HepG2 (cell line): Measurements from ENCODE around the gene GADD45G. TPM values are rescaled to one million over a fixed set of nuclear protein-coding genes. Genes with fewer than 3 reads are reported as not detected.
A peak's percentile ranks its signal among the peaks of the same experiment; 100 is the strongest.

Experiments used
- ATAC-seq: fragments of 200-7000 bp; cut with Tn5 transposase; 3 replicates; pipeline ENCODE4 v1.9.1; 2020; ENCODE audit warnings: mild to moderate bottlenecking, moderate library complexity
- BruUV-seq: library from RNA; stranded (reverse); fragments of 400-500 nt; replicated peaks from 2 replicates; lab custom pipeline; 2021; lab: Mats Ljungman, UMichigan
- CTCF ChIA-PET: fragments of 300-600 bp; formaldehyde crosslinking; extraction: SDS; loops from one replicate; lab custom pipeline; 2021; ENCODE audit warnings: low total read pairs, inconsistent platforms, low intra/inter-chr PET ratio; lab: Yijun Ruan, JAX
- POLR2A ChIA-PET: fragments of 350-600 bp; sonication (Branson Sonifier 250); formaldehyde crosslinking; loops from one replicate; lab custom pipeline; 2020; ENCODE audit warnings: antibody characterized with exemption, inconsistent platforms; lab: Yijun Ruan, JAX
- DNase-seq: peaks from one replicate; pipeline ENCODE4 v3.0.0-alpha.2; 2015; ENCODE audit warnings: low spot score
- FAIRE-seq: peaks from 3 replicates; lab custom pipeline; 2011; peaks lifted over from hg19 to GRCh38; lab: Jason Lieb, UNC
- H2AFZ ChIP-seq: one replicate; pipeline ENCODE4 v1.6.1; 2011; ENCODE audit warnings: low read length, inconsistent platforms
- H3K27ac ChIP-seq: fragments of 300-600 bp; 3 replicates; pipeline ENCODE4 v1.8.0; 2011; ENCODE audit warnings: mixed run types, mild to moderate bottlenecking, mixed read lengths, low read length, inconsistent platforms; ENCODE audit not compliant: insufficient read depth; ENCODE audit errors: extremely low read length
- H3K27me3 ChIP-seq, 2 experiments: fragments of 200-600 bp in 1 of 2; 2 replicates in 1 of 2; 3 replicates in 1 of 2; pipeline versions ENCODE4 v1.6.0 to v1.8.0; 2011; ENCODE audit warnings: low read length in 2 of 2, mild to moderate bottlenecking in 2 of 2, moderate library complexity in 2 of 2, inconsistent platforms in 1 of 2; ENCODE audit not compliant: insufficient read depth in 2 of 2, control insufficient read depth in 1 of 2
- H3K36me3 ChIP-seq, 2 experiments: fragments of 200-600 bp in 1 of 2; replicated peaks in 1 of 2; 2 replicates in 1 of 2; 3 replicates in 1 of 2; pipeline versions ENCODE4 v1.5.1 to v1.8.0; 2011; ENCODE audit warnings: low read length in 2 of 2, inconsistent platforms in 1 of 2; ENCODE audit not compliant: insufficient read depth in 2 of 2, control insufficient read depth in 1 of 2
- H3K4me1 ChIP-seq: 2 replicates; pipeline ENCODE4 v1.5.1; 2012; ENCODE audit warnings: low read length, inconsistent platforms; ENCODE audit not compliant: insufficient read depth
- H3K4me2 ChIP-seq: 2 replicates; pipeline ENCODE4 v1.6.0; 2011; ENCODE audit warnings: low read depth, low read length, inconsistent platforms
- H3K4me3 ChIP-seq, 3 experiments: fragments of 200-600 bp in 1 of 3; sonication (generic), shearing (Covaris generic) in 1 of 3; replicated peaks in 1 of 3; 2 replicates each; pipeline ENCODE4 v1.5.1; 2011 to 2016; ENCODE audit warnings: low read length in 3 of 3, inconsistent platforms in 2 of 3, low read depth in 2 of 3, mild to moderate bottlenecking in 2 of 3, control low read depth in 1 of 3, mixed read lengths in 1 of 3; ENCODE audit not compliant: insufficient read depth in 1 of 3
- H3K79me2 ChIP-seq: one replicate; pipeline ENCODE4 v1.6.1; 2011; ENCODE audit warnings: low read length, inconsistent platforms; ENCODE audit not compliant: insufficient read depth
- H3K9ac ChIP-seq: 2 replicates; pipeline ENCODE4 v1.6.0; 2011; ENCODE audit warnings: mild to moderate bottlenecking, low read depth, low read length, inconsistent platforms; ENCODE audit not compliant: insufficient read depth
- H3K9me3 ChIP-seq: 2 replicates; pipeline ENCODE4 v1.5.1; 2012; ENCODE audit warnings: mild to moderate bottlenecking, low read length
- H4K20me1 ChIP-seq: 2 replicates; pipeline ENCODE4 v1.6.0; 2011; ENCODE audit warnings: inconsistent platforms, mild to moderate bottlenecking, low read length, moderate library complexity; ENCODE audit not compliant: insufficient read depth
- CREB1 ChIP-seq, 2 experiments: fragments of 450-650 bp in 1 of 2; IDR thresholded peaks; 2 replicates each; pipeline ENCODE4 v1.6.1; 2016 to 2017; ENCODE audit warnings: control low read depth in 1 of 2, mild to moderate bottlenecking in 1 of 2, missing compliant biosample characterization in 1 of 2, missing genetic modification characterization in 1 of 2
- CREM ChIP-seq, 2 experiments: sonication (generic) in 1 of 2; formaldehyde crosslinking in 1 of 2; IDR thresholded peaks; 2 replicates each; pipeline versions ENCODE4 v1.4.0 to v1.6.1; 2016 to 2020; ENCODE audit warnings: antibody characterized with exemption in 1 of 2, mild to moderate bottlenecking in 1 of 2, missing genetic modification reagents in 1 of 2
- EZH2 ChIP-seq: conservative IDR thresholded peaks from 2 replicates; pipeline ENCODE4 v1.6.1; 2012; ENCODE audit warnings: mild to moderate bottlenecking, low read depth, low read length, moderate library complexity
- GZF1 ChIP-seq: sonication (generic); formaldehyde crosslinking; IDR thresholded peaks from 2 replicates; pipeline ENCODE4 v1.5.1; 2020; ENCODE audit warnings: mild to moderate bottlenecking, missing genetic modification reagents
- IKZF1 ChIP-seq: fragments of 450-650 bp; IDR thresholded peaks from 2 replicates; pipeline ENCODE4 v1.7.1; 2016
- ISX ChIP-seq: sonication (generic); formaldehyde crosslinking; conservative IDR thresholded peaks from 2 replicates; pipeline ENCODE4 v1.5.0; 2020; ENCODE audit warnings: missing genetic modification reagents
- NONO ChIP-seq, 2 experiments: fragments of 450-650 bp in 1 of 2; sonication (generic) in 1 of 2; formaldehyde crosslinking in 1 of 2; IDR thresholded peaks in 1 of 2; conservative IDR thresholded peaks in 1 of 2; 2 replicates each; pipeline versions ENCODE4 v1.6.1 to v1.8.0; 2017 to 2022; ENCODE audit warnings: mild to moderate bottlenecking in 1 of 2, missing genetic modification reagents in 1 of 2, moderate library complexity in 1 of 2
- POLR2G ChIP-seq: fragments of 200-400 bp; formaldehyde crosslinking; IDR thresholded peaks from 2 replicates; pipeline ENCODE4 v1.6.1; 2018; ENCODE audit warnings: mild to moderate bottlenecking, low read depth, low read length, moderate library complexity
- RBFOX2 ChIP-seq: fragments of 200-400 bp; formaldehyde crosslinking; IDR thresholded peaks from 2 replicates; pipeline ENCODE4 v1.6.1; 2017; ENCODE audit warnings: low read depth, mild to moderate bottlenecking, low read length
- YY1 ChIP-seq: IDR thresholded peaks from 2 replicates; pipeline ENCODE4 v1.6.1; 2011; ENCODE audit warnings: low read length, low read depth, moderate library complexity, mild to moderate bottlenecking; ENCODE audit not compliant: insufficient read depth, insufficient replicate concordance
- ZFP90 ChIP-seq: sonication (generic); formaldehyde crosslinking; IDR thresholded peaks from 2 replicates; pipeline ENCODE4 v1.8.0; 2022; ENCODE audit warnings: missing genetic modification reagents, mild to moderate bottlenecking, inconsistent platforms, borderline replicate concordance
- ZNF234 ChIP-seq: sonication (generic); formaldehyde crosslinking; conservative IDR thresholded peaks from 2 replicates; pipeline ENCODE4 v1.5.1; 2020; ENCODE audit warnings: mild to moderate bottlenecking, missing genetic modification reagents
- ZNF24 ChIP-seq: fragments of 450-650 bp; IDR thresholded peaks from 2 replicates; pipeline ENCODE4 v1.6.1; 2017; ENCODE audit warnings: antibody characterized with exemption, mild to moderate bottlenecking
- ZNF577 ChIP-seq: sonication (generic); formaldehyde crosslinking; IDR thresholded peaks from 2 replicates; pipeline ENCODE4 v1.4.0; 2020; ENCODE audit warnings: mild to moderate bottlenecking, low read depth, missing genetic modification reagents, borderline replicate concordance
- ZNF772 ChIP-seq: sonication (generic); formaldehyde crosslinking; IDR thresholded peaks from 2 replicates; pipeline ENCODE4 v1.5.0; 2020; ENCODE audit warnings: mild to moderate bottlenecking, missing genetic modification reagents
- WGBS: methylation state at CpG from one replicate; pipeline ENCODE4 v1.1.6; 2017; ENCODE audit warnings: low lambda C conversion rate; 5-methylcytosine and 5-hydroxymethylcytosine counted together
- in situ Hi-C: cut with HindIII; loops from 2 replicates; pipeline ENCODE4 v1.10.0; 2017; ENCODE audit warnings: low pct_unique_long_range_greater_than_20kb; ENCODE audit not compliant: extremely low pct_ligation_motif_present
- intact Hi-C: fragments of 100-400 bp; cut with micrococcal nuclease; formaldehyde crosslinking; loops from one replicate; pipeline ENCODE4 v1.10.0; 2022; ENCODE audit not compliant: unreplicated experiment
- polyA plus RNA-seq, 8 experiments: library from polyadenylated mRNA; depleted of rRNA in 3 of 8; stranded (reverse) in 7 of 8; unstranded in 1 of 8; fragments of >200 nt; fragmentation: Illumina TruSeq in 4 of 8; extraction: Trizol in 4 of 8; gene quantifications; 2 replicates each; pipeline versions ENCODE4 v1.2.1 to v1.2.3, GENCODE V29; 2011 to 2016; ENCODE audit warnings: low read depth in 4 of 8, missing spikeins in 1 of 8, mixed read lengths in 1 of 8; ENCODE audit not compliant: insufficient read depth in 1 of 8
- total RNA-seq, 5 experiments: library from RNA; depleted of rRNA; stranded (reverse); fragments of >200 nt; fragmentation: Illumina TruSeq; extraction: Trizol; gene quantifications; 2 replicates each; pipeline ENCODE4 v1.2.3, GENCODE V29; 2016; ENCODE audit warnings: low read depth in 1 of 5
- TF ChIP-seq, protein P1 (sequence below): sonication (generic); formaldehyde crosslinking; IDR thresholded peaks from 2 replicates; pipeline ENCODE4 v1.8.1; 2023; ENCODE audit warnings: mild to moderate bottlenecking, missing genetic modification reagents

The GADD45G gene
- total and polyA plus RNA-seq, 2 of the 13 experiments (the other 11 are each of a cell fraction or from before 2014, with no cell fraction given), result not detected

DNA sequence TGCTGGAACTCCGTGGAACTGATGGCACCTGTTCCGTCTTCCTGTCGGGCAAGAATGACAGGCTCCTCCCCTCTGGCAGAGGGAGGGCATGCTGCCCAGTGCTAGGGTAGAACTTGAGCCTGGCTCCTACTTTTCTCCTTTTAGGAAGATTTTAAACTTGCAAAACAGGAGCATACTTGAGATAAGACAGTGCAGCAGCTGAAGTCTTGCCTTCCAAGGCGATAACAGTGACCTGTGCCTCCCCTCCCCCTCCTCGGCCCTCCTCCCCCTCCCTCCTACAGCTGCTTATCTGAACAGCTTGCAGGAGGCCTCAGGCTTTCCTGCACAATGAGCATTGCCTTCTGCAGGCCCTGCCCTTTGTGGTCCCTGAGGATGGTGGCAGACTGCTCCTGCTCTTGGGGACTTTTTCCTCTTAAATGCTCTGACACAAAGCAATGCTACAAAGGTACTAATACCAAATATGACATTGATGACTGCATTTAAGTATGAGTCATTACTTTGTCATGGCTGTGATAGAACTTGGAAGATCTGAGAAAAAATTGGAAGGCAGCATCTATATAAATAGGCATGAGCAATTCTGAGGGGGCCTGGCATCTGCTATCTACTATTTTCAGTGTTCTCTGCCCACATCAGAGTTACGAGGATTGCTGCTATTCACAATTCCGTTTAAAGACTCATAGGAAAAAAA, 2.0 kb downstream of the GADD45G start:
- POLR2A ChIA-PET, result no interaction called here
- peak overlapping the region in 2 of 3 experiments; percentile 36 to 53; a peak in 2 of 6 replicates for H3K4me3 ChIP-seq
- no TSS peak for BruUV-seq
- CTCF ChIA-PET, result no interaction called here
- peaks cover 38% of the 10 kb centered on the region for H3K4me1 ChIP-seq
- no peaks in the 10 kb centered on the region for H3K9me3 ChIP-seq
- no peak overlapping the region for H3K9ac ChIP-seq
- H3K36me3 ChIP-seq, result no peaks in the 10 kb centered on the region
- H4K20me1 ChIP-seq, result peaks cover 3% of the 10 kb centered on the region; the same call in 1 of the 2 replicates
- DNase-seq (no peak), FAIRE-seq (no peak), ATAC-seq (no peak)
- H2AFZ ChIP-seq, result no peak overlapping the region
- intact Hi-C loops (no loop called here), in situ Hi-C loops (loop anchor here (10.0 kb wide), 1 partner anchor 128 kb away; no protein-coding TSS in a partner anchor)
- no peaks in the 10 kb centered on the region for H3K79me2 ChIP-seq
- 15% methylated on average over 7 of the region's 7 CpGs for WGBS
- TF ChIP-seq CREB1 (IDR thresholded peaks at IDR 0.05) (0 out of 2 replicates have a peak, but pooled peaks have one; percentile 12), CREB1 (CRISPR knock-in tag; IDR thresholded peaks at IDR 0.05) (no peak), IKZF1 (no peak), EZH2 (0 out of 2 replicates have a peak, but pooled peaks have one; percentile 34), ZNF772 (CRISPR knock-in tag) (no peak), NONO (IDR thresholded peaks at IDR 0.05) (no peak), NONO (CRISPR knock-in tag; conservative IDR thresholded peaks at IDR 0.05) (no peak)
- TF ChIP-seq, all 625 proteins: peak for 2
- H3K27me3 ChIP-seq, result peaks cover 5 to 59% of the 10 kb centered on the region in 2 experiments
- H3K27ac ChIP-seq, result no peak overlapping the region
- peak overlapping the region; percentile 44 for H3K4me2 ChIP-seq

DNA sequence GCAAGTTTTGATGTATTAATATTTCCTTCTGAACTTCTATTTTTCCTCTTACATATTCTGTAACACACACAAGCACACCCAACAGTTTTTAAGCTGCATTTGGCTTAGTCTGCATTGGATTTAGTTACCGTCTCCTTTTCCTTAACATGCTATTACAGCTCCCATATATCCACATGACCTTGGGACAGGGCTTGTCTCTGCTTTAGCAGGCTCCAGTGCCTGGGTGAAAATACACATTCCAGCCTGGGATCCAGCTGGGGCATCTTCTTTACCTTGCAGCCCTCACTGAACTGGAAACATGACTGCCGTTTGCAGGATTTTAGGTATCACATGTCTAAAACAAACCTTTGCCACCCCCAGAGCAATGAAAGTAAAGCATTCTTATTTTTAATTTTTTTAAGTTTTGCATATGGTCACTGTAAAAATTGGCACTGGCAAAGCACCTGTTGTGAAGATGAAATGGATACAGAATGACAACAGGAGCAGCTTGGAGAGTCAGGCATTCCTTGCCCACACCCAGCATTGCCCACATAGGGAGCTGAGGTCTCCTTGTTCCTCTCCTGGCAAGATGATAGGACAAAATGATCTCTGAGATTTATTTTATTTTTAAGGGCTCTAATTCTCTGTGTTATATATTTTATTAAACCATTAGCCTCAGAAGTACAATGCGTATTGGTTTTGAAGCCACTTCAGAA, 4.0 kb downstream of the GADD45G start:
- in situ Hi-C loops, result loop anchor here (10.0 kb wide), 1 partner anchor 126 kb away; no protein-coding TSS in a partner anchor
- POLR2A ChIA-PET, result no interaction called here
- no peak for TF ChIP-seq ZNF234 (CRISPR knock-in tag)
- TF ChIP-seq, protein P1, sequence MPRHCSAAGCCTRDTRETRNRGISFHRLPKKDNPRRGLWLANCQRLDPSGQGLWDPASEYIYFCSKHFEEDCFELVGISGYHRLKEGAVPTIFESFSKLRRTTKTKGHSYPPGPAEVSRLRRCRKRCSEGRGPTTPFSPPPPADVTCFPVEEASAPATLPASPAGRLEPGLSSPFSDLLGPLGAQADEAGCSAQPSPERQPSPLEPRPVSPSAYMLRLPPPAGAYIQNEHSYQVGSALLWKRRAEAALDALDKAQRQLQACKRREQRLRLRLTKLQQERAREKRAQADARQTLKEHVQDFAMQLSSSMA (CRISPR knock-in tag), result no peak
- no peak for TF ChIP-seq ZFP90 (CRISPR knock-in tag)
- no peak for TF ChIP-seq ZNF24
- TF ChIP-seq GZF1 (CRISPR knock-in tag), result no peak
- no peak for TF ChIP-seq POLR2G
- no peak for TF ChIP-seq ZNF577 (CRISPR knock-in tag)
- TF ChIP-seq RBFOX2, result no peak
- TF ChIP-seq ISX (CRISPR knock-in tag), result no peak
- no peak for TF ChIP-seq YY1
- no peak for TF ChIP-seq CREM (IDR thresholded peaks at IDR 0.05)
- no peak for TF ChIP-seq CREM (CRISPR knock-in tag; IDR thresholded peaks at IDR 0.05)

More for the DNA sequence above, 4.0 kb downstream of the GADD45G start:
- peaks cover 5 to 54% of the 10 kb centered on the region in 2 experiments for H3K27me3 ChIP-seq
- no peak overlapping the region for H3K4me2 ChIP-seq
- CTCF ChIA-PET, result no interaction called here
- 30% methylated on average over 3 of the region's 3 CpGs for WGBS
- ATAC-seq (no peak), DNase-seq (no peak), FAIRE-seq (no peak)
- BruUV-seq, result no TSS peak
- H3K36me3 ChIP-seq, result no peaks in the 10 kb centered on the region
- H3K9ac ChIP-seq, result no peak overlapping the region
- no peaks in the 10 kb centered on the region for H4K20me1 ChIP-seq
- H2AFZ ChIP-seq, result no peak overlapping the region
- no peaks in the 10 kb centered on the region for H3K9me3 ChIP-seq
- H3K79me2 ChIP-seq, result no peaks in the 10 kb centered on the region
- no peak overlapping the region for H3K27ac ChIP-seq
- intact Hi-C loops, result no loop called here
- no peak overlapping the region for H3K4me3 ChIP-seq
- peaks cover 30% of the 10 kb centered on the region for H3K4me1 ChIP-seq
